Tibial nerve (tissue), 4 donors: ENCODE measurements around the gene TRIL. TPM values are rescaled to one million over a fixed set of nuclear protein-coding genes. Genes with fewer than 3 reads are reported as not detected.

Experiments
- DNase-seq, 2 donors: peaks; one replicate each; pipeline ENCODE4 v3.0.0-alpha.2; 2019; ENCODE audit warnings: low spot score in 2 of 2
- H3K27ac ChIP-seq, 4 donors: fragments of 200-600 bp; sonication (generic) in 3 of 4; one replicate each; pipeline ENCODE4 v1.5.1; 2017 to 2019; ENCODE audit warnings: mild to moderate bottlenecking in 1 of 4
- H3K27me3 ChIP-seq, 2 donors: fragments of 200-600 bp; sonication (generic) in 1 of 2; one replicate each; pipeline versions ENCODE4 v1.5.1 to v1.6.0; 2017 to 2019
- H3K36me3 ChIP-seq, 3 donors: fragments of 200-600 bp; sonication (generic); one replicate each; pipeline ENCODE4 v1.5.1; 2018 to 2019
- H3K4me1 ChIP-seq, 4 donors: fragments of 200-600 bp; sonication (generic) in 3 of 4; one replicate each; pipeline ENCODE4 v1.5.1; 2017 to 2019
- H3K4me3 ChIP-seq, 4 donors: fragments of 200-600 bp; sonication (generic) in 3 of 4; one replicate each; pipeline ENCODE4 v1.5.1; 2017 to 2019; ENCODE audit warnings: mild to moderate bottlenecking in 1 of 4, moderate library complexity in 1 of 4
- H3K9me3 ChIP-seq, 4 donors: fragments of 200-600 bp; sonication (generic) in 3 of 4; one replicate each; pipeline ENCODE4 v1.5.1; 2017 to 2019
- EP300 ChIP-seq, 2 donors: sonication (generic); formaldehyde crosslinking; IDR thresholded peaks; one replicate each; pipeline ENCODE4 v1.6.1; 2017; ENCODE audit warnings: antibody characterized with exemption in 2 of 2, mild to moderate bottlenecking in 1 of 2
- POLR2A ChIP-seq, 2 donors: fragments of 450-650 bp; IDR thresholded peaks; one replicate each; pipeline ENCODE4 v1.6.1; 2017; ENCODE audit warnings: antibody characterized with exemption in 2 of 2, mild to moderate bottlenecking in 2 of 2, moderate library complexity in 2 of 2
- WGBS, 2 donors: methylation state at CpG; one replicate each; pipeline ENCODE4 v1.1.5; 2018; 5-methylcytosine and 5-hydroxymethylcytosine counted together
- total RNA-seq, 4 donors: library from RNA; depleted of rRNA; stranded (reverse); fragments of >200 nt; gene quantifications; one replicate each; pipeline ENCODE4 v1.1.0, GENCODE V29; 2016
- TF ChIP-seq, protein P1 (sequence below), 5 experiments: fragments of 200-600 bp in 3 of 5; fragments of 450-650 bp in 2 of 5; sonication (generic) in 3 of 5; IDR thresholded peaks; one replicate each; pipeline ENCODE4 v1.5.1; 2016 to 2019; ENCODE audit warnings: antibody characterized with exemption in 5 of 5, mild to moderate bottlenecking in 3 of 5, moderate library complexity in 2 of 5

The TRIL gene
- total RNA-seq, 4 donors from 2014 or later, result 1.2 to 2.8 (median 2.4) TPM

GRCh38 chr7:28940741-28941384, 17.3 kb downstream of the TRIL start:
- no peaks in the 10 kb centered on the region for H3K27me3 ChIP-seq
- no peaks in the 10 kb centered on the region for H3K36me3 ChIP-seq
- H3K4me1 ChIP-seq, result peaks cover 0 to 8% (median 0%) of the 10 kb centered on the region in 4 donors
- H3K27ac ChIP-seq, result no peak overlapping the region
- H3K9me3 ChIP-seq, result no peaks in the 10 kb centered on the region
- TF ChIP-seq POLR2A (IDR thresholded peaks at IDR 0.05), result no peak
- no peak for TF ChIP-seq EP300 (IDR thresholded peaks at IDR 0.05)
- TF ChIP-seq, protein P1, sequence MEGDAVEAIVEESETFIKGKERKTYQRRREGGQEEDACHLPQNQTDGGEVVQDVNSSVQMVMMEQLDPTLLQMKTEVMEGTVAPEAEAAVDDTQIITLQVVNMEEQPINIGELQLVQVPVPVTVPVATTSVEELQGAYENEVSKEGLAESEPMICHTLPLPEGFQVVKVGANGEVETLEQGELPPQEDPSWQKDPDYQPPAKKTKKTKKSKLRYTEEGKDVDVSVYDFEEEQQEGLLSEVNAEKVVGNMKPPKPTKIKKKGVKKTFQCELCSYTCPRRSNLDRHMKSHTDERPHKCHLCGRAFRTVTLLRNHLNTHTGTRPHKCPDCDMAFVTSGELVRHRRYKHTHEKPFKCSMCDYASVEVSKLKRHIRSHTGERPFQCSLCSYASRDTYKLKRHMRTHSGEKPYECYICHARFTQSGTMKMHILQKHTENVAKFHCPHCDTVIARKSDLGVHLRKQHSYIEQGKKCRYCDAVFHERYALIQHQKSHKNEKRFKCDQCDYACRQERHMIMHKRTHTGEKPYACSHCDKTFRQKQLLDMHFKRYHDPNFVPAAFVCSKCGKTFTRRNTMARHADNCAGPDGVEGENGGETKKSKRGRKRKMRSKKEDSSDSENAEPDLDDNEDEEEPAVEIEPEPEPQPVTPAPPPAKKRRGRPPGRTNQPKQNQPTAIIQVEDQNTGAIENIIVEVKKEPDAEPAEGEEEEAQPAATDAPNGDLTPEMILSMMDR (IDR thresholded peaks at IDR 0.05), result no peak
- WGBS, 2 donors, result 75 to 83% methylated on average over 11 of the region's 11 CpGs
- no peak for DNase-seq
- no peak overlapping the region for H3K4me3 ChIP-seq

DNA sequence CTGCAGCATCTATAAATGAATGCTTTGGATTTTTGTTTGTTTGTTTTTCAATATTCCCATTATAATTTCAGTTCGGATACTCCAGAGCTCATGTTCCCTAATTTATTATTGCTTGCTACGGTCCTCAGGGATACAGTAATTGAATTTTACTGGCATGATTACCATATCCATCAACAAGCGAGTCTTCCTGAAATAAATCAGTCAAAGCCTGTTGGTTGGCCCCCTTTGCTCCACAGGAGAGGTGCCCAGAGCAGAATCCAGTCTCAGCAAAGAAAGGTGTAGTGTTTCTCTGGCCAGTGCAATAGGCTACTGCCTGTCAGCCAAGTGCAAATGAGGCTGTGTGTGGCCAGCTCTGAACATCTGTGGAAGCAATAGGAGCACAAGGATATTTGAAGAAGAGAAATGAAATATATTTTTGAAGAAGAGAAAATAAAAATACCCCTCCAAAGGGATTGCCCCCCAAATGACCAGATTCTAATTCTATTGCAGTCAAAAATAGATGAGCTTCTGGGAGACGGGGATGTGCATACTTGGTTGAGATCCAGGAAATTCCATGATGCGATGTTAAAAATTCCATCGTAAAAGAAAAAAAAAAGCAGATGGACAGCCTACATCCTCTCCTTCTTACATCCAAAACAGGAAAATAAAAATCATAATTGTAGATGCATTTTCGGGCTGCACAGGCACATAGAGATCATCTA, 18.1 kb downstream of the TRIL start:
- no peaks in the 10 kb centered on the region for H3K27me3 ChIP-seq
- WGBS, 2 donors, result 41 to 43% methylated on average over 7 of the region's 7 CpGs
- no peak for DNase-seq
- no peaks in the 10 kb centered on the region for H3K36me3 ChIP-seq
- H3K4me3 ChIP-seq, result no peak overlapping the region
- H3K27ac ChIP-seq, result no peak overlapping the region
- H3K4me1 ChIP-seq, result peaks cover 0 to 8% (median 0%) of the 10 kb centered on the region in 4 donors
- TF ChIP-seq, protein P1 (IDR thresholded peaks at IDR 0.05), result no peak
- TF ChIP-seq POLR2A (IDR thresholded peaks at IDR 0.05), result no peak
- H3K9me3 ChIP-seq, result no peaks in the 10 kb centered on the region

GRCh38 chr7:28939367-28939766, 18.8 kb downstream of the TRIL start:
- Histone ChIP-seq H3K27me3 (no peaks in the 10 kb centered on the region), H3K4me1 (peaks cover 0 to 8% (median 0%) of the 10 kb centered on the region in 4 donors), H3K36me3 (no peaks in the 10 kb centered on the region), H3K4me3 (no peak overlapping the region), H3K27ac (no peak overlapping the region), H3K9me3 (no peaks in the 10 kb centered on the region)
- WGBS, 2 donors, result 52 to 61% methylated on average over 5 of the region's 5 CpGs
- TF ChIP-seq POLR2A (IDR thresholded peaks at IDR 0.05) (no peak), EP300 (IDR thresholded peaks at IDR 0.05) (no peak)
- TF ChIP-seq, protein P1 (IDR thresholded peaks at IDR 0.05), result no peak
- no peak for DNase-seq

GRCh38 chr7:28937619-28938018, 20.5 kb downstream of the TRIL start:
- H3K36me3 ChIP-seq, result no peaks in the 10 kb centered on the region
- no peak for TF ChIP-seq EP300 (IDR thresholded peaks at IDR 0.05)
- TF ChIP-seq POLR2A (IDR thresholded peaks at IDR 0.05), result no peak
- TF ChIP-seq, protein P1 (IDR thresholded peaks at IDR 0.05), result no peak
- no peak overlapping the region for H3K4me3 ChIP-seq
- no peak for DNase-seq
- H3K27ac ChIP-seq, result no peak overlapping the region
- peaks cover 0 to 16% (median 0%) of the 10 kb centered on the region in 4 donors for H3K4me1 ChIP-seq
- no peaks in the 10 kb centered on the region for H3K9me3 ChIP-seq
- peaks cover 0 to 7% of the 10 kb centered on the region in 2 donors for H3K27me3 ChIP-seq
- 74 to 75% methylated on average over 7 of the region's 7 CpGs for WGBS, 2 donors

GRCh38 chr7:28937103-28937502, 21.0 kb downstream of the TRIL start:
- WGBS, 2 donors, result 71 to 80% methylated on average over 6 of the region's 6 CpGs
- DNase-seq, result no peak
- no peak overlapping the region for H3K27ac ChIP-seq
- H3K4me3 ChIP-seq, result no peak overlapping the region
- TF ChIP-seq, protein P1 (IDR thresholded peaks at IDR 0.05), result no peak
- TF ChIP-seq EP300 (IDR thresholded peaks at IDR 0.05), result no peak
- TF ChIP-seq POLR2A (IDR thresholded peaks at IDR 0.05), result no peak
- peaks cover 0 to 8% of the 10 kb centered on the region in 2 donors for H3K27me3 ChIP-seq
- H3K9me3 ChIP-seq, result no peaks in the 10 kb centered on the region
- no peaks in the 10 kb centered on the region for H3K36me3 ChIP-seq
- peaks cover 0 to 16% (median 0%) of the 10 kb centered on the region in 4 donors for H3K4me1 ChIP-seq
